ENCODE measurements around the gene NADK.

GRCh38 chr1:1788646-1789431 is 10.6 kb upstream of the NADK start:
- TF ChIP-seq JUN (CRISPR knock-in tag; IDR thresholded peaks at IDR 0.05) (no peak), CTCF (IDR thresholded peaks at IDR 0.05) (no peak), ZNF232 (CRISPR knock-in tag; IDR thresholded peaks at IDR 0.05) (no peak)
